Loucy (cell line): Measurements from ENCODE around the gene ABCA1.

ENCODE experiments used
- H2AFZ ChIP-seq: fragments of 200-600 bp; sonication (generic); 2 replicates; pipeline ENCODE4 v1.6.0; 2016; ENCODE audit warnings: antibody characterized with exemption, mild to moderate bottlenecking, low read length, moderate library complexity
- H3F3A ChIP-seq: fragments of 200-600 bp; 2 replicates; pipeline ENCODE4 v1.6.0; 2016; ENCODE audit warnings: antibody characterized with exemption, low read depth, mild to moderate bottlenecking
- H3K27me3 ChIP-seq: fragments of 200-600 bp; sonication (generic); 2 replicates; pipeline ENCODE4 v1.6.1; 2014; ENCODE audit warnings: low read length, mild to moderate bottlenecking; ENCODE audit not compliant: insufficient read depth, poor library complexity, severe bottlenecking
- H3K36me3 ChIP-seq: fragments of 200-600 bp; sonication (generic); 2 replicates; pipeline ENCODE4 v1.6.1; 2016; ENCODE audit warnings: low read length; ENCODE audit not compliant: insufficient read depth
- H3K4me1 ChIP-seq: fragments of 200-600 bp; sonication (generic); 2 replicates; pipeline ENCODE4 v1.5.1; 2014; ENCODE audit warnings: low read length, mild to moderate bottlenecking; ENCODE audit not compliant: insufficient read depth, poor library complexity, severe bottlenecking
- H3K4me2 ChIP-seq: fragments of 200-600 bp; sonication (generic); 2 replicates; pipeline ENCODE4 v1.6.0; 2014; ENCODE audit warnings: antibody characterized with exemption, low read length, low read depth, mild to moderate bottlenecking; ENCODE audit not compliant: poor library complexity, severe bottlenecking
- H3K4me3 ChIP-seq: fragments of 200-600 bp; sonication (generic); 2 replicates; pipeline ENCODE4 v1.5.1; 2014; ENCODE audit warnings: low read length, mild to moderate bottlenecking, mixed read lengths; ENCODE audit not compliant: poor library complexity, severe bottlenecking
- H3K79me2 ChIP-seq: fragments of 200-600 bp; sonication (generic); 2 replicates; pipeline ENCODE4 v1.6.1; 2014; ENCODE audit warnings: low read length; ENCODE audit not compliant: insufficient read depth
- H3K9ac ChIP-seq: fragments of 200-600 bp; sonication (generic); 2 replicates; pipeline ENCODE4 v1.6.0; 2014; ENCODE audit warnings: mild to moderate bottlenecking, low read depth, low read length, moderate library complexity; ENCODE audit not compliant: poor library complexity, severe bottlenecking
- H3K9me2 ChIP-seq: fragments of 200-600 bp; sonication (generic); replicated peaks from 2 replicates; pipeline ENCODE4 v1.6.1; 2016; ENCODE audit warnings: low read depth, low read length, mixed read lengths
- H3K9me3 ChIP-seq: fragments of 200-600 bp; sonication (generic); 2 replicates; pipeline ENCODE4 v1.6.1; 2014; ENCODE audit warnings: mild to moderate bottlenecking, antibody characterized with exemption, low read length, low read depth; ENCODE audit not compliant: insufficient read depth
- H4K20me1 ChIP-seq: fragments of 200-600 bp; sonication (generic); 2 replicates; pipeline ENCODE4 v1.6.0; 2014; ENCODE audit warnings: antibody characterized with exemption, low read length, mild to moderate bottlenecking; ENCODE audit not compliant: insufficient read depth, poor library complexity, severe bottlenecking
- EZH2phosphoT487 ChIP-seq: fragments of 200-600 bp; IDR thresholded peaks from 2 replicates; pipeline ENCODE4 v1.6.1; 2018; ENCODE audit warnings: antibody characterized with exemption, mild to moderate bottlenecking, moderate library complexity, borderline replicate concordance
- TF ChIP-seq, protein P1 (sequence below): fragments of 200-600 bp; sonication (generic); conservative IDR thresholded peaks from 2 replicates; pipeline ENCODE4 v1.5.1; 2014; ENCODE audit warnings: mild to moderate bottlenecking, antibody characterized with exemption, low read length

Gene ABCA1

DNA sequence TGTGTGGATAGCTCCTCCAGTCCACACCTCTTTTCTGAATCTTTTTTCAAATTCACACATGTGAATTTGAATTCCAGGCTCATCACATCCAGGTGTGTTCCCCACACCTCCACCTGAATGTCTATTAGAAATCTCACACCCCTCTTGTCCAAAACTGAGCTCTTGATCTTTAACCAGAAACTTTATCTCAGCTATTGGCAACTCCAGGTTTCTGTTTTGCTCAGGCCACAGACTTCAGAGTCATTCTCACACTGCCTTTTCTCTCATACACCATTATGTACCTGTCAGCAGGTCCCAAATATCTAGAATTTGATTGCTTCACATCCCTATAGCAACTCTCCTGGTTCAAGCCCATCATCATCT, 152.4 kb downstream of the ABCA1 start:
- Histone ChIP-seq H3K4me3 (no peak overlapping the region), H3K4me2 (no peak overlapping the region), H3K4me1 (peaks cover 6% of the 10 kb centered on the region), H3K36me3 (no peaks in the 10 kb centered on the region), H3F3A (no peaks in the 10 kb centered on the region), H3K9me3 (no peaks in the 10 kb centered on the region), H4K20me1 (no peaks in the 10 kb centered on the region), H2AFZ (no peak overlapping the region), H3K27me3 (no peaks in the 10 kb centered on the region), H3K9me2 (no peaks in the 10 kb centered on the region), H3K79me2 (no peaks in the 10 kb centered on the region), H3K9ac (no peak overlapping the region)
- TF ChIP-seq EZH2phosphoT487 = no peak
- TF ChIP-seq, protein P1, sequence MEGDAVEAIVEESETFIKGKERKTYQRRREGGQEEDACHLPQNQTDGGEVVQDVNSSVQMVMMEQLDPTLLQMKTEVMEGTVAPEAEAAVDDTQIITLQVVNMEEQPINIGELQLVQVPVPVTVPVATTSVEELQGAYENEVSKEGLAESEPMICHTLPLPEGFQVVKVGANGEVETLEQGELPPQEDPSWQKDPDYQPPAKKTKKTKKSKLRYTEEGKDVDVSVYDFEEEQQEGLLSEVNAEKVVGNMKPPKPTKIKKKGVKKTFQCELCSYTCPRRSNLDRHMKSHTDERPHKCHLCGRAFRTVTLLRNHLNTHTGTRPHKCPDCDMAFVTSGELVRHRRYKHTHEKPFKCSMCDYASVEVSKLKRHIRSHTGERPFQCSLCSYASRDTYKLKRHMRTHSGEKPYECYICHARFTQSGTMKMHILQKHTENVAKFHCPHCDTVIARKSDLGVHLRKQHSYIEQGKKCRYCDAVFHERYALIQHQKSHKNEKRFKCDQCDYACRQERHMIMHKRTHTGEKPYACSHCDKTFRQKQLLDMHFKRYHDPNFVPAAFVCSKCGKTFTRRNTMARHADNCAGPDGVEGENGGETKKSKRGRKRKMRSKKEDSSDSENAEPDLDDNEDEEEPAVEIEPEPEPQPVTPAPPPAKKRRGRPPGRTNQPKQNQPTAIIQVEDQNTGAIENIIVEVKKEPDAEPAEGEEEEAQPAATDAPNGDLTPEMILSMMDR = no peak

DNA sequence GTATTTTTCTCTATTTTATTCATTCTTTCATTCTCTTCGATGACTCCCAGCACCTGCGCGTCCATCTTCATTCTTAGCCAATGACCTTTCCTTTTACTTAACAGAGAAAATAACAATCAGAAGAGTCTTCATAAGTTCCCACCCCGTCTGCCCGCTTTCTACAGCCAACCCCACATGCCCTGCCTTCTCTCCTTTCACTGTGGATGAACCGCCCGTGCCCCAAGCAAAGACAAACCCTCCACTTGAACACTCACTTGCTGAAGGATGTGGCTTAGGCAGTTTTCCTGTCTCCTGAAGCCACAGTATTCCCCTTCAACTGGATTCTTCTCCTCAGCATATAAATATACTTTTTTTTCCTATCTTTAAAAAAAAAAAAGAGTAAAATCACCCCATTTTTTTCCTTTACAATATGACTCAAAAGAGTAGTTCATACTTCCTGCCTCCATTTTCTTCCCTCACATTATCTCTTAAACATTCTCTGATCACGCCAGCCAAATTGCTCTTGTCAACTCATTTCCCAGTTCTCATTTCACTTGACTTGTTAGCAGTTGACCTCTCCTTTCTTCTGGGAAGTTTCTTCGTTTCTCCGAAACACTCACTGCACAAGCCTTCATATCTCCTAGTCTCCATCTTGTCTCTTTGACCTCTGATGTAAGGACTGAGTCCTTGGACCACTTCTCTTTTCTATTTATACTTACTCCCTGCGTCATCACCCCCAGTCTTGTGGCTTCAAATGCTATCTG, 153.0 kb downstream of the ABCA1 start:
- no peaks in the 10 kb centered on the region for H4K20me1 ChIP-seq
- H3F3A ChIP-seq = no peaks in the 10 kb centered on the region
- no peak for TF ChIP-seq EZH2phosphoT487
- TF ChIP-seq, protein P1 = no peak
- H3K27me3 ChIP-seq = no peaks in the 10 kb centered on the region
- H3K4me1 ChIP-seq = peaks cover 6% of the 10 kb centered on the region
- no peak overlapping the region for H2AFZ ChIP-seq
- H3K9me3 ChIP-seq = no peaks in the 10 kb centered on the region
- H3K4me2 ChIP-seq = no peak overlapping the region
- H3K9ac ChIP-seq = no peak overlapping the region
- no peaks in the 10 kb centered on the region for H3K79me2 ChIP-seq
- H3K9me2 ChIP-seq = no peaks in the 10 kb centered on the region
- H3K36me3 ChIP-seq = no peaks in the 10 kb centered on the region
- H3K4me3 ChIP-seq = no peak overlapping the region

DNA sequence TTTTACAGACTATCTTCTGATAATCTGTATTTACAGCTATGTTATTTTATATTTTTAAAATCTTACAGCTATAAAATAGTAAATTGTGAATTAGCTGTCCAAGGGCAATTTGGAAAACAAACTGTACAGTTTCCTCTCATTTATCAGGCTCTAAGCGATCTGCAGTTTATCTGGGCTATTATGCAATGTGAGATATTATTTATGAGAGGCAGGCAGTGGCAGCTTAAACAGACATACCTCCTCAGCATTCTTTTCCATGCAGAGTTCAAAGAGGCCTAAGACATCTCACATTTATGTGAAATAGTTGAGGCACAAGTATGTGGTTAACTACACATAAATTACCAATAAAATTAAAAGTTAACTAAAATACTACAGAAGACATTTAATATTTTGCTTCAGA, 153.8 kb downstream of the ABCA1 start:
- no peak overlapping the region for H3K4me3 ChIP-seq
- no peak overlapping the region for H3K9ac ChIP-seq
- H4K20me1 ChIP-seq = no peaks in the 10 kb centered on the region
- no peaks in the 10 kb centered on the region for H3K36me3 ChIP-seq
- TF ChIP-seq EZH2phosphoT487 = no peak
- no peaks in the 10 kb centered on the region for H3K27me3 ChIP-seq
- peaks cover 6% of the 10 kb centered on the region for H3K4me1 ChIP-seq
- H3K4me2 ChIP-seq = no peak overlapping the region
- H3K9me2 ChIP-seq = no peaks in the 10 kb centered on the region
- no peaks in the 10 kb centered on the region for H3K9me3 ChIP-seq
- no peaks in the 10 kb centered on the region for H3K79me2 ChIP-seq
- H3F3A ChIP-seq = no peaks in the 10 kb centered on the region
- no peak overlapping the region for H2AFZ ChIP-seq
